HG02588 (cell line): ENCODE data around the gene SBF2.
"Not testable (repeated sequence)": the region's sequence is repeated elsewhere in the genome, so short reads cannot be mapped to it uniquely, and the experiment has no call there.

Experiments
- ATAC-seq: cut with Tn5 transposase; IDR thresholded peaks from one replicate; pipeline ENCODE4 v1.9.1; 2021; ENCODE audit warnings: mild to moderate bottlenecking, moderate library complexity; ENCODE audit not compliant: unreplicated experiment

The SBF2 gene

GRCh38 chr11:10122326-10123197 lies 171.5 kb downstream of the SBF2 start:
- no peak for ATAC-seq

- ATAC-seq: no peak
These were observed 175.2 kb downstream of the SBF2 start for GRCh38 chr11:10118865-10119264.

GRCh38 chr11:10117709-10118351 lies 176.2 kb downstream of the SBF2 start:
- ATAC-seq: no peak

- ATAC-seq: no peak
These were observed 177.4 kb downstream of the SBF2 start for GRCh38 chr11:10116588-10116987.

GRCh38 chr11:10114593-10115404 lies 179.2 kb downstream of the SBF2 start:
- no peak for ATAC-seq

GRCh38 chr11:10113852-10114251 lies 180.2 kb downstream of the SBF2 start:
- no peak for ATAC-seq

GRCh38 chr11:10109806-10110205 lies 184.2 kb downstream of the SBF2 start:
- no peak for ATAC-seq

GRCh38 chr11:10108915-10109680 lies 184.9 kb downstream of the SBF2 start:
- no peak for ATAC-seq

GRCh38 chr11:10107497-10107896 lies 186.5 kb downstream of the SBF2 start:
- no peak for ATAC-seq

- no peak for ATAC-seq
These were observed 196.4 kb downstream of the SBF2 start for GRCh38 chr11:10097615-10098014.

GRCh38 chr11:10096987-10097386 lies 197.0 kb downstream of the SBF2 start:
- no peak for ATAC-seq

GRCh38 chr11:10095412-10096208 lies 198.4 kb downstream of the SBF2 start:
- no peak for ATAC-seq

GRCh38 chr11:10092426-10092825 lies 201.6 kb downstream of the SBF2 start:
- no peak for ATAC-seq

- ATAC-seq: no peak
These were observed 202.5 kb downstream of the SBF2 start for GRCh38 chr11:10091314-10092045.

- not testable (repeated sequence) for ATAC-seq
These were observed 206.1 kb downstream of the SBF2 start for GRCh38 chr11:10087923-10088225.

GRCh38 chr11:10087186-10087922 lies 206.7 kb downstream of the SBF2 start:
- no peak for ATAC-seq

- no peak for ATAC-seq
These were observed 213.9 kb downstream of the SBF2 start for GRCh38 chr11:10080138-10080537.

- ATAC-seq: peak; percentile 68
These were observed 217.4 kb downstream of the SBF2 start for GRCh38 chr11:10076458-10077141.
